ENCODE measurements around the gene DTHD1.

The DTHD1 gene

GRCh38 chr4:36273276-36273675 lies 8.1 kb upstream of the DTHD1 start:
- 91% methylated on average over 3 of the region's 4 CpGs for WGBS

DNA sequence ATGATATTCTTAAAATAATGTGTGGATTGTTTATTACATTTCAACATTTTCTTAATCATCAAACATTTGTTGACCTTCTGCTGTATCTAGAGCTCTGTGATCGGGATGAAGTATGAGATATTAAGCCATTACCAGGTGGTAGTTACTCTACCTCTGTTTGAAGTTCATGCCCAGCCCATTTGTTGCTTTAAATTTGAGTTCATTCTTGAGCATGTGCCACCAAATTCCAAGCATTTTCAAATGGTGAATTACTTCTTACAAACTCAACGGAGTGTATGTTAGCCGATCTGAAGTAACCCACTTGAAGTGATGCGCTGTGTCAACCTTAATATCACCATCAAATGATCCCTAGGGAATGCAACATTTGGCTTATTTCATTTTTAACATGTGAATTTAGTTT lies 7.3 kb upstream of the DTHD1 start:
- WGBS, result 83% methylated on average over 2 of the region's 4 CpGs

More at GRCh38 chr4:36273276-36273675, 8.1 kb upstream of the DTHD1 start:
- no peak overlapping the region for H3K27ac ChIP-seq (ENCODE audit: low read length, poor library complexity, severe bottlenecking)
- no peak overlapping the region for H2AK5ac ChIP-seq (ENCODE audit: low read length, severe bottlenecking)
- H2BK15ac ChIP-seq (ENCODE audit: low read depth, poor library complexity, severe bottlenecking), result no peak overlapping the region
- no peak overlapping the region for H2BK12ac ChIP-seq (ENCODE audit: low read length in 2 of 2)
- H3K23ac ChIP-seq (ENCODE audit: low read length in 2 of 2), result no peak overlapping the region
- H2BK120ac ChIP-seq (ENCODE audit: low read depth, low read length), result no peak overlapping the region
- no peaks in the 10 kb centered on the region for H3K36me3 ChIP-seq (ENCODE audit: control insufficient read depth in 1 of 2, insufficient read depth in 2 of 2, low read depth in 1 of 2, low read length in 2 of 2)
- DNase-seq, result no peak
- no peaks in the 10 kb centered on the region for H3K27me3 ChIP-seq (ENCODE audit: control insufficient read depth in 1 of 2, insufficient read depth in 1 of 2, low read length in 2 of 2)
- H3K18ac ChIP-seq (ENCODE audit: low read depth in 1 of 2, low read length in 2 of 2), result no peak overlapping the region
- H4K8ac ChIP-seq (ENCODE audit: low read length), result no peak overlapping the region
- no peak overlapping the region for H2AFZ ChIP-seq (ENCODE audit: low read depth, low read length)
- H4K91ac ChIP-seq (ENCODE audit: low read length), result no peak overlapping the region
- H3K4me3 ChIP-seq (ENCODE audit: insufficient read depth in 1 of 2, low read depth in 1 of 2, low read length in 2 of 2), result no peak overlapping the region
- no peak overlapping the region for H3K4me2 ChIP-seq (ENCODE audit: low read length, poor library complexity, severe bottlenecking)
- H3K4ac ChIP-seq (ENCODE audit: low read depth in 1 of 2, low read length in 2 of 2), result no peak overlapping the region
- no peak overlapping the region for H3K14ac ChIP-seq (ENCODE audit: low read length in 2 of 2)
- no peak overlapping the region for H3K9ac ChIP-seq (ENCODE audit: low read length)
- no peaks in the 10 kb centered on the region for H3K4me1 ChIP-seq (ENCODE audit: control insufficient read depth, insufficient read depth, low read depth, low read length)
- no peaks in the 10 kb centered on the region for H3K79me1 ChIP-seq (replicated peaks; ENCODE audit: low read length, poor library complexity, severe bottlenecking)
- no peaks in the 10 kb centered on the region for H3K9me3 ChIP-seq (ENCODE audit: control insufficient read depth, low read length)
- H2BK5ac ChIP-seq (ENCODE audit: low read depth, low read length, poor library complexity, severe bottlenecking), result no peak overlapping the region

GRCh38 chr4:36277533-36277932 lies 3.9 kb upstream of the DTHD1 start:
- no peak overlapping the region for H3K14ac ChIP-seq (ENCODE audit: low read length in 2 of 2)
- no peaks in the 10 kb centered on the region for H3K79me1 ChIP-seq (replicated peaks; ENCODE audit: low read length, poor library complexity, severe bottlenecking)
- H2BK5ac ChIP-seq (ENCODE audit: low read depth, low read length, poor library complexity, severe bottlenecking), result no peak overlapping the region
- H3K27me3 ChIP-seq (ENCODE audit: control insufficient read depth in 1 of 2, insufficient read depth in 1 of 2, low read length in 2 of 2), result no peaks in the 10 kb centered on the region
- H3K23ac ChIP-seq (ENCODE audit: low read length in 2 of 2), result no peak overlapping the region
- H3K27ac ChIP-seq (ENCODE audit: low read length, poor library complexity, severe bottlenecking), result no peak overlapping the region
- no peaks in the 10 kb centered on the region for H3K36me3 ChIP-seq (ENCODE audit: control insufficient read depth in 1 of 2, insufficient read depth in 2 of 2, low read depth in 1 of 2, low read length in 2 of 2)
- H3K9me3 ChIP-seq (ENCODE audit: control insufficient read depth, low read length), result no peaks in the 10 kb centered on the region
- no peak overlapping the region for H3K4me3 ChIP-seq (ENCODE audit: insufficient read depth in 1 of 2, low read depth in 1 of 2, low read length in 2 of 2)
- no peaks in the 10 kb centered on the region for H3K4me1 ChIP-seq (ENCODE audit: control insufficient read depth, insufficient read depth, low read depth, low read length)
- H2AK5ac ChIP-seq (ENCODE audit: low read length, severe bottlenecking), result no peak overlapping the region
- no peak overlapping the region for H3K4ac ChIP-seq (ENCODE audit: low read depth in 1 of 2, low read length in 2 of 2)
- no peak overlapping the region for H3K9ac ChIP-seq (ENCODE audit: low read length)
- WGBS, result 84% methylated on average over 3 of the region's 4 CpGs
- no peak for DNase-seq
- H2BK120ac ChIP-seq (ENCODE audit: low read depth, low read length), result no peak overlapping the region
- no peak overlapping the region for H3K4me2 ChIP-seq (ENCODE audit: low read length, poor library complexity, severe bottlenecking)
- H2BK12ac ChIP-seq (ENCODE audit: low read length in 2 of 2), result no peak overlapping the region
- no peak overlapping the region for H4K8ac ChIP-seq (ENCODE audit: low read length)
- H4K91ac ChIP-seq (ENCODE audit: low read length), result no peak overlapping the region
- no peak overlapping the region for H2AFZ ChIP-seq (ENCODE audit: low read depth, low read length)
- no peak overlapping the region for H2BK15ac ChIP-seq (ENCODE audit: low read depth, poor library complexity, severe bottlenecking)
- H3K18ac ChIP-seq (ENCODE audit: low read depth in 1 of 2, low read length in 2 of 2), result no peak overlapping the region

More for the DNA sequence above, 7.3 kb upstream of the DTHD1 start:
- Histone ChIP-seq H3K23ac (ENCODE audit: low read length in 2 of 2) (no peak overlapping the region), H3K18ac (ENCODE audit: low read depth in 1 of 2, low read length in 2 of 2) (no peak overlapping the region), H3K79me1 (replicated peaks; ENCODE audit: low read length, poor library complexity, severe bottlenecking) (no peaks in the 10 kb centered on the region), H2AFZ (ENCODE audit: low read depth, low read length) (no peak overlapping the region), H2AK5ac (ENCODE audit: low read length, severe bottlenecking) (no peak overlapping the region), H4K91ac (ENCODE audit: low read length) (no peak overlapping the region), H2BK120ac (ENCODE audit: low read depth, low read length) (no peak overlapping the region), H3K9me3 (ENCODE audit: control insufficient read depth, low read length) (no peaks in the 10 kb centered on the region), H3K4me2 (ENCODE audit: low read length, poor library complexity, severe bottlenecking) (no peak overlapping the region), H3K9ac (ENCODE audit: low read length) (no peak overlapping the region), H4K8ac (ENCODE audit: low read length) (no peak overlapping the region), H2BK12ac (ENCODE audit: low read length in 2 of 2) (no peak overlapping the region), H3K14ac (ENCODE audit: low read length in 2 of 2) (no peak overlapping the region), H2BK15ac (ENCODE audit: low read depth, poor library complexity, severe bottlenecking) (no peak overlapping the region), H3K4me1 (ENCODE audit: control insufficient read depth, insufficient read depth, low read depth, low read length) (no peaks in the 10 kb centered on the region), H3K27ac (ENCODE audit: low read length, poor library complexity, severe bottlenecking) (no peak overlapping the region), H3K27me3 (ENCODE audit: control insufficient read depth in 1 of 2, insufficient read depth in 1 of 2, low read length in 2 of 2) (no peaks in the 10 kb centered on the region), H3K4ac (ENCODE audit: low read depth in 1 of 2, low read length in 2 of 2) (no peak overlapping the region), H3K36me3 (ENCODE audit: control insufficient read depth in 1 of 2, insufficient read depth in 2 of 2, low read depth in 1 of 2, low read length in 2 of 2) (no peaks in the 10 kb centered on the region), H2BK5ac (ENCODE audit: low read depth, low read length, poor library complexity, severe bottlenecking) (no peak overlapping the region), H3K4me3 (ENCODE audit: insufficient read depth in 1 of 2, low read depth in 1 of 2, low read length in 2 of 2) (no peak overlapping the region)
- DNase-seq, result no peak

- H2BK120ac ChIP-seq (ENCODE audit: low read depth, low read length), result no peak overlapping the region
- no peak overlapping the region for H3K4me3 ChIP-seq (ENCODE audit: insufficient read depth in 1 of 2, low read depth in 1 of 2, low read length in 2 of 2)
- no peaks in the 10 kb centered on the region for H3K27me3 ChIP-seq (ENCODE audit: control insufficient read depth in 1 of 2, insufficient read depth in 1 of 2, low read length in 2 of 2)
- no peak overlapping the region for H2BK12ac ChIP-seq (ENCODE audit: low read length in 2 of 2)
- no peak overlapping the region for H3K4ac ChIP-seq (ENCODE audit: low read depth in 1 of 2, low read length in 2 of 2)
- no peaks in the 10 kb centered on the region for H3K9me3 ChIP-seq (ENCODE audit: control insufficient read depth, low read length)
- no peak overlapping the region for H3K9ac ChIP-seq (ENCODE audit: low read length)
- H2BK5ac ChIP-seq (ENCODE audit: low read depth, low read length, poor library complexity, severe bottlenecking), result no peak overlapping the region
- H4K91ac ChIP-seq (ENCODE audit: low read length), result no peak overlapping the region
- H2BK15ac ChIP-seq (ENCODE audit: low read depth, poor library complexity, severe bottlenecking), result no peak overlapping the region
- no peak overlapping the region for H4K8ac ChIP-seq (ENCODE audit: low read length)
- no peak overlapping the region for H2AFZ ChIP-seq (ENCODE audit: low read depth, low read length)
- no peak overlapping the region for H3K18ac ChIP-seq (ENCODE audit: low read depth in 1 of 2, low read length in 2 of 2)
- DNase-seq, result no peak
- no peak overlapping the region for H3K4me2 ChIP-seq (ENCODE audit: low read length, poor library complexity, severe bottlenecking)
- H3K27ac ChIP-seq (ENCODE audit: low read length, poor library complexity, severe bottlenecking), result no peak overlapping the region
- no peak overlapping the region for H3K14ac ChIP-seq (ENCODE audit: low read length in 2 of 2)
- no peaks in the 10 kb centered on the region for H3K79me1 ChIP-seq (replicated peaks; ENCODE audit: low read length, poor library complexity, severe bottlenecking)
- H3K23ac ChIP-seq (ENCODE audit: low read length in 2 of 2), result no peak overlapping the region
- WGBS, result 64% methylated on average over 1 of the region's 2 CpGs
- no peak overlapping the region for H2AK5ac ChIP-seq (ENCODE audit: low read length, severe bottlenecking)
- no peaks in the 10 kb centered on the region for H3K4me1 ChIP-seq (ENCODE audit: control insufficient read depth, insufficient read depth, low read depth, low read length)
- H3K36me3 ChIP-seq (ENCODE audit: control insufficient read depth in 1 of 2, insufficient read depth in 2 of 2, low read depth in 1 of 2, low read length in 2 of 2), result no peaks in the 10 kb centered on the region
Measured at GRCh38 chr4:36278789-36279188, 2.6 kb upstream of the DTHD1 start.
